Left ventricle myocardium superior (tissue), 1 donor: ENCODE results near the gene GPD1L. TPM values are rescaled to one million over a fixed set of nuclear protein-coding genes. Genes with fewer than 3 reads are reported as not detected.
A peak's percentile ranks its signal among the peaks of the same experiment; 100 is the strongest.

Experiments used
- ATAC-seq: fragments of 200-7000 bp; cut with Tn5 transposase; one replicate; pipeline ENCODE4 v1.9.1; 2020; ENCODE audit warnings: mild to moderate bottlenecking, moderate library complexity
- DNase-seq: peaks from one replicate; pipeline ENCODE4 v3.0.0-alpha.2; 2020
- intact Hi-C: fragments of 100-400 bp; cut with micrococcal nuclease; formaldehyde crosslinking; loops from one replicate; pipeline ENCODE4 v1.11.0; 2022
- total RNA-seq: library from RNA; stranded (reverse); fragmentation: NEBNext Ultra II Directional; extraction: Animal tissue kit (Norgen Biotek cat#: 25700); gene quantifications from one replicate; pipeline ENCODE4 v1.2.1, GENCODE V29; 2021
- donor health status: DM: no; HTN: yes; CAD: no; lungs with severe emphysema.

The GPD1L gene
- total RNA-seq, 1 donor from 2014 or later = 246 TPM

DNA sequence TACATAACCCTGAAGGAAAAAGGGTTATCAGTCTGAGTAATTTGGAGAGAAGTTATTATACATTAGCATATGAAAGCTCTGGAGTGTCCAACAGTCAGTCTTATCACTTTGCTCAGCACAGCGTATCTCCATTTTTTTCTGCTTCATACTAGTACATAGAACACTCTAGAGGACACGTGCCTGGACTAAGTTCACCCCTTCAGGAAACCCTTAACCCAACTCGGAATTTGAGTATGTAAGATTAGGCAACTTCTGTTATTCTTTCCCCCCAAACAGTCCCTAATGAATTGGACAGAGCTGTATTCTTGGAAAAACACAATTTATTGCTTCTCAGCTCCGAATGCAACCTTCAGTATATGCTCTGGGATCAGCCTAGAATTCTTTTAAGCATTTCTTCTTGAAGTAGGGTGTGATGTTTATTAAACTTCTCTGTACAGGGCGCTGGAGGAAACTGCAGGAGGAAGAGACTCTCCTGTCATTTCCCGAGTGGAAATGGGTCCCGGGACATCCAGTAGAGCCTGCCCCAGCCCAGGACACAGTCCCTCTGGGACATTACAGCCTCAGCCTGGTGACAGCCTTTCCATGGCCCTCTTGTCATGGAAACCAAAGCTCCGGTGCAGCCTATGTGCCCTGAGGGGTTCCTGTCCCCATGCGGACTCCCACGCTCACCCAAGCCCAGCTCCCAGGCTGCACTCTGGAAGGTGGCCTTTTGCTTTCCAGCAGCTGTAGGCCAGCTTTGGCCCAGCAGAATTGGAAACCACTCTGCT is 94.8 kb downstream of the GPD1L start:
- peak; percentile 85 for ATAC-seq
- peak; percentile 50 for DNase-seq
- intact Hi-C loops = no loop called here

DNA sequence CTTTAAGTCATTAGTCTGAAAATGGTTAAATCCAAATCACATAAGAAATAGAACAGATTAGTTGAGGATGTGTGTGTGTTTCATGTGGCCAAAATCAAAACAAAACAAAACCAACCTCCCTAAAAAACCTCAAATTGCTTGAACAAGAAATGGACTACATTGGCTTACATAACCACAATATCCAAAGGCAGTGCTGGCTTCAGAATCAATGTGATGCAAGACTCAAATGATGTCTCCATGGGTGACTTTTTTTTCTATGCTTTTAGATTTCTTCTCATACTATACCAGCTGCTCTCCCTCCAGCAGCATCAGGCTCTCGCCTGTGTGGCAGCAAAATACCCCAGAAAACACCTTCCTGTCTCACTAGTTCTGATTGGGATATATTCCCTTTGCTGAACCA is 96.1 kb downstream of the GPD1L start:
- DNase-seq (no peak), ATAC-seq (peak; percentile 13)
- intact Hi-C loops = no loop called here

DNA sequence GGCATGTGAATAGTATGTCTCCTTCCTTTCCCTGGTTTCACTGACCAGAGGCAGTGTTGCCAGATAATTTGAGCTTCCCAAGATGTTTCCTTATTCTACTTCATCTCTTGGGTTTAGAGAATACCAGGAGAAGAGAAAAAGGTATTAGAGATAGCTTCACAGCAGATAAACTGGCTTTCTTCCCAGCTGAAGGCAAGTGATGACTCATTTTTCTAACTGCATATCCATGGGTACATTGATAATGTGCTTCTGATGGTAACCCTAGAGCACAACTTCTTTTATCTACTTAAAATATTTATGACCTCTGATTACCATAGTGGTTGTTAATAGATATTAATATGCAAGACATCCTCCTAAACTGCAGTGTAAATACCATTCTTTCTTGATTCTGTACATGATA is 97.4 kb downstream of the GPD1L start:
- DNase-seq (no peak), ATAC-seq (no peak)
- intact Hi-C loops = no loop called here

DNA sequence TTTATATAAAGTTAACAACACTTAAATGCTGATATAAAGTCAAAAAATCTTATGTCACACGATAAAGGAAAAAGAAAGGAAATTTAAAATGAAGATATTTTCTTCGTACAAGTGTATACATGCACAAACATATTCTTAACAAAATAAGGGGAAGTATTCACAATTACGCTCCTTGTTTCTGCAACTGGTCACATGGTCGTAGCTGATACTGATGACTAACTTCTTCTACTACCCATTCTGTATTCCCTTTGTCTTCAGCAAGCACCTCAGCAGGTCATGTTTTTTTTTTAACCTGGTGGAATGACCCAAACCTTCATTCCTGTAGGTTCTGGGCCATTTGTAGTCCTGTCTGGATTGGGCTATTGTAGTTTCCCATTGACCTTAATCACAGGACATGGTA is 102.0 kb downstream of the GPD1L start:
- intact Hi-C loops = no loop called here
- DNase-seq = no peak
- ATAC-seq = no peak

DNA sequence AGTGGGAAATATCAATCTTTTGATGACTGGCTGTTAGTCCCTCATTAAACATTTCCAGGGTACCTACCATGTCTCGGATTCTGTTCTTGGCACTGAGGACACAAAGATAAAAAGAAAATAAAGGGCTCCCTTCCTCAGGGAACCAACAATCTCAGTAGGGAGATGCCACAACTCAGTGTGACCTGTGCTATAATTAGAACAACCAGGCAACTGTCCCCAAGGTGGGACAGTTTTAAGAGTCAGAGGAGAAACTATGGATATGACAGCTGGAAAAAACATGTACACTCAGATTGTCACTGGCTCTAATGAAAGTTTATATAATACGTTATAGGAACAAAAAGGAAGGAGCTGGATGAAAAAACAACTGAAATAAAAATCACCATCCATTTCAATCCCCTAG is 108.8 kb downstream of the GPD1L start:
- DNase-seq = no peak
- peak; percentile 62 for ATAC-seq
- intact Hi-C loops = no loop called here

DNA sequence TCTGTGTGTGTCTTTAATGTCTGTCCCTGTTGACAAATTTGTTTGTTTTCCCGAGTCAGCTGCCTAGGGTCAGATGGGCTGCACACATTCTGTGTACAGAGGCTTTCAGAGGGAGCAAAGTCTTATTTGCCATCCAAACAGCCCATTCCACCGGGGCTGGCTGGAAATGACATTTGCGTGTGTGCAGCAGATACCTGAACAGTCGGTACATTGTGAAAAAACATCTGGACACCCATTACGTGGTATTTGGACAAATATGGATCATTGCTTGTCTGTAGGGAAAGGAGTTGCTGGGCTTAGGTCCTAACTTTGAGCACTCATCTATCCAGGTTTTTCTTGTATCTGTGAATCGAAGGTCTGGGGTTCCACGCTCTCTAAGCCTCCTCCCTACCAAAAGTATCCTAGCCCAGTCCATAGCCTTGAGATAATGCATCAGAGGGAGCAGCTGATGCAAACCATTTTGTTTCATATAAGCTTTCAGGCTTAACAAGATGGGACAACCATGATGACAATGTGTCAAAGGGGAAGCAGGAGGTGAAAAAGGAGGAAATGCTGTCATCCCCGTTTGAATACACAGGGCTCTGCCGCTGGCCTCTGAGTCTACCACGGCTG is 109.9 kb downstream of the GPD1L start:
- intact Hi-C loops = no loop called here
- ATAC-seq (no peak), DNase-seq (no peak)

DNA sequence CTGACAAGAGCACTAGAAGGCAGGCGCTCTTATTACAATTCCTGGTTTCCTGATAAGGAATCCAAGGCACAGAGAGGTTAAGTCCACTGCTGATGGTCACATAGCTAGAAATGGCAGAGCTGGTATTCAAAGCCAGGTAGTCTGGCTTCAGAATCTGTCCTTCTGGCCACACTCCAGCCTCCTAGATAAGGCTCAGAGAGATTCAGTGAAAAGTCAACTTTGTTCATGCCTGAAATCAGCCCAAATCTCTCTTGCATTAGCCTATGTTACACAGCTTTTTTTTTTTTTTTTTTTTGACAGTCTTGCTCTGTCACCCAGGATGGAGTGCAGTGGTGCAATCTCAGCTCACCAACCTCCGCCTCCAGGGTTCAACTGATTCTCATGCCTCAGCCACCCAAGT is 110.9 kb downstream of the GPD1L start:
- DNase-seq (no peak), ATAC-seq (no peak)
- intact Hi-C loops = no loop called here

Other genes with a start within 250 kb of the GPD1L start
- gene OSBPL10, start 125.4 kb upstream of the GPD1L start, total RNA-seq = 5.3 TPM
- 0.17 TPM for gene ZNF860, start 124.9 kb upstream of the GPD1L start, total RNA-seq
- 3.8 TPM for gene CMTM8, start 132.1 kb downstream of the GPD1L start, total RNA-seq